OCI-LY3 (cell line): ENCODE results near the gene A4GALT.

Source experiments
- CTCF ChIP-seq: fragments of 200-600, 300-600 bp; sonication (generic); IDR thresholded peaks from 2 replicates; pipeline ENCODE4 v1.5.1; 2014; ENCODE audit warnings: antibody characterized with exemption, low read length, low read depth
- EZH2phosphoT487 ChIP-seq: fragments of 200-600 bp; shearing (Covaris generic); IDR thresholded peaks from 2 replicates; pipeline ENCODE4 v1.6.1; 2018; ENCODE audit warnings: antibody characterized with exemption, mixed run types, low read depth

DNA sequence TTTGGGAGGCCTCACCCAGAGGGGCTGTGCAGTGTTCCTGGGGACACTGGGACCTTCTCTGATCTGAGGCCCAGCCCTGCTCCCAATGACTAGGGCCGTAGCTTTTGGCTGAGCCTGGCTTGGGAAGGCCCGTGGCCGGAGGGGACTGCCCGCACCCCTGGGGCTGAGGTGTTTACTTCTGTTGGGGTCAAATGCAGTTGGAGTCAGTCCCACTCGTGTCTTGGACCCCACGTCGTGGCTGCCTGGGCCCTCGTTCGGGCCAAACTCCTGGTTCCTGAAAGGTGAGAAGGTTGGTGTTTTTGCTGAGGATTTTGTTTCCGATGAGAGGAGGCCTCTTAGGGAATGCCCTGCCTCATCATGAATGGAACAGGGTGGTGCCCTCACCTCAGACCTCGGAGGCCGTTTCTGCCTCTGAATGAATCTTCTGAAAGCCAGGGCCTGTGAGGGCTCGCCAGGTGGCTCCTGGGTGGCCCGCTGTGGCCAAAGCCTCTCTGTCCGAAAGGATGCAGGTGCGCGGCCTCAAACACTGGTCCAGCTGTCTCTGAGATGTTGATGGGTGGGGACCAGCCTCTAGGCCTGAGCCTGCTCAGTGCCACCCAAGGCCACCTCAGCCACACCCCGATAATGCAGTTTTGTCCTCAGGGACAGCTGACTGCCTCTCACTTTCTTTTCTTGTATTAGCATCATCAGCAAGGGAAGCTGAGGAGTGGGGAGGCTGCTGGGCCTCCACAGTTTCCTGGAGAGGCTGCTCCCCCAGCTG lies 40.3 kb upstream of the A4GALT start:
- TF ChIP-seq CTCF (no peak), EZH2phosphoT487 (no peak)
